Heart left ventricle (tissue), 16 donors: ENCODE results near the gene STAT3. TPM values are rescaled to one million over a fixed set of nuclear protein-coding genes. Genes with fewer than 3 reads are reported as not detected.
A peak's percentile ranks its signal among the peaks of the same experiment; 100 is the strongest.

Experiments used
- ATAC-seq, 4 donors: fragments of 200-7000 bp; cut with Tn5 transposase; one replicate each; pipeline ENCODE4 v1.9.1; 2020 to 2022; ENCODE audit warnings: moderate library complexity in 4 of 4, mild to moderate bottlenecking in 3 of 4, moderate number of reproducible peaks in 1 of 4
- DNase-seq, 5 donors: peaks; one replicate each; pipeline ENCODE4 v3.0.0-alpha.2; 2020
- H3K27ac ChIP-seq, 12 donors: fragments of 200-600 bp; sonication (generic) in 4 of 12; one replicate each; pipeline versions ENCODE4 v1.5.0 to v1.8.0; 2016 to 2022; ENCODE audit warnings: mild to moderate bottlenecking in 2 of 12
- H3K27me3 ChIP-seq, 9 donors: fragments of 200-600 bp; sonication (generic) in 2 of 9; one replicate each; pipeline versions ENCODE4 v1.5.1 to v1.8.0; 2016 to 2022; ENCODE audit warnings: mild to moderate bottlenecking in 3 of 9
- H3K36me3 ChIP-seq, 9 donors: fragments of 200-600 bp; sonication (generic) in 2 of 9; one replicate each; pipeline versions ENCODE4 v1.5.0 to v1.8.0; 2018 to 2022; ENCODE audit warnings: mild to moderate bottlenecking in 2 of 9
- H3K4me1 ChIP-seq, 12 donors: fragments of 200-600 bp; sonication (generic) in 4 of 12; one replicate each; pipeline versions ENCODE4 v1.5.0 to v1.8.0; 2016 to 2022; ENCODE audit warnings: mild to moderate bottlenecking in 3 of 12
- H3K4me3 ChIP-seq, 12 donors: fragments of 200-600 bp; sonication (generic) in 4 of 12; one replicate each; pipeline versions ENCODE4 v1.5.0 to v1.8.0; 2017 to 2022; ENCODE audit warnings: mild to moderate bottlenecking in 9 of 12, moderate library complexity in 4 of 12
- H3K9me3 ChIP-seq, 12 donors: fragments of 200-600 bp; sonication (generic) in 4 of 12; one replicate each; pipeline versions ENCODE4 v1.5.0 to v1.8.0; 2016 to 2022; ENCODE audit warnings: mild to moderate bottlenecking in 1 of 12
- POLR2A ChIP-seq, 2 donors: fragments of 450-650 bp; IDR thresholded peaks; one replicate each; pipeline ENCODE4 v1.6.1; 2017; ENCODE audit warnings: antibody characterized with exemption in 2 of 2, mild to moderate bottlenecking in 2 of 2, moderate library complexity in 2 of 2
- WGBS, 4 donors: extraction: QIAGEN DNeasy Blood & Tissue Kit in 2 of 4; methylation state at CpG; one replicate each; pipeline versions ENCODE4 v1.1.5 to v1.1.7; 2013 to 2018; 5-methylcytosine and 5-hydroxymethylcytosine counted together
- intact Hi-C, 10 donors: fragments of 100-400 bp; cut with DNase I; formaldehyde crosslinking; loops; one replicate each; pipeline versions ENCODE4 v1.11.1 to v1.14.2; 2022
- polyA plus RNA-seq, 2 donors: library from polyadenylated mRNA; stranded (reverse); fragments of 200-250 nt; gene quantifications; one replicate each; pipeline ENCODE4 v1.2.3, GENCODE V29; 2013
- total RNA-seq, 9 donors: library from RNA; depleted of rRNA in 2 of 9; stranded (reverse); fragments of >200 nt in 2 of 9; fragmentation: NEBNext Ultra II Directional in 3 of 9; extraction: Animal tissue kit (Norgen Biotek cat#: 25700) in 3 of 9; gene quantifications; one replicate each; pipeline versions ENCODE4 v1.1.0 to v1.2.4, GENCODE V29; 2016 to 2023
- TF ChIP-seq, protein P1 (sequence below), 12 donors: fragments of 200-600 bp; sonication (generic) in 4 of 12; IDR thresholded peaks; one replicate each; pipeline versions ENCODE4 v1.5.0 to v1.8.0; 2018 to 2022; ENCODE audit warnings: antibody characterized with exemption in 12 of 12, mild to moderate bottlenecking in 5 of 12
- donor health status: ischemic (EF 13 %, LVEDD 7.1; RV severe dilation, severe dysfunction).
- donor health status: healthy with polysubstance abuse.
- donor health status: DM: no; HTN: yes; CAD: no.
- donor health status: DM: no; HTN: no; CAD: no.
- donor health status: ischemic (EF 25% LVEDD 6.9; RV normal size, moderate dysfunction).
- donor health status: ischemic (EF 25% LVEDD 5.7; RV mildly dilated, moderate dysfunction).
- donor health status: healthy.
- donor health status: DM: yes; HTN: yes; CAD: no.
- donor health status: ischemic (EF 35%, LVEDD 5.7; RV mildly dilated, moderate dysfunction).
- donor health status: nonischemic (EF 11% LVEDD 7.7; RV severe dilation, severe dysfunction).
- donor health status: DM: yes; HTN: yes; CAD: no.
- donor health status: PGD.
- donor health status: ischemic (EF 29% LVEDD 5.4; RV normal size, mild dysfunction).
- donor health status: nonischemic (EF 23%, LVEDD 6.1; RV moderate dilation, normal function).

STAT3 gene
- total and polyA plus RNA-seq, 11 donors = 36.0 to 614 (median 148) TPM

DNA sequence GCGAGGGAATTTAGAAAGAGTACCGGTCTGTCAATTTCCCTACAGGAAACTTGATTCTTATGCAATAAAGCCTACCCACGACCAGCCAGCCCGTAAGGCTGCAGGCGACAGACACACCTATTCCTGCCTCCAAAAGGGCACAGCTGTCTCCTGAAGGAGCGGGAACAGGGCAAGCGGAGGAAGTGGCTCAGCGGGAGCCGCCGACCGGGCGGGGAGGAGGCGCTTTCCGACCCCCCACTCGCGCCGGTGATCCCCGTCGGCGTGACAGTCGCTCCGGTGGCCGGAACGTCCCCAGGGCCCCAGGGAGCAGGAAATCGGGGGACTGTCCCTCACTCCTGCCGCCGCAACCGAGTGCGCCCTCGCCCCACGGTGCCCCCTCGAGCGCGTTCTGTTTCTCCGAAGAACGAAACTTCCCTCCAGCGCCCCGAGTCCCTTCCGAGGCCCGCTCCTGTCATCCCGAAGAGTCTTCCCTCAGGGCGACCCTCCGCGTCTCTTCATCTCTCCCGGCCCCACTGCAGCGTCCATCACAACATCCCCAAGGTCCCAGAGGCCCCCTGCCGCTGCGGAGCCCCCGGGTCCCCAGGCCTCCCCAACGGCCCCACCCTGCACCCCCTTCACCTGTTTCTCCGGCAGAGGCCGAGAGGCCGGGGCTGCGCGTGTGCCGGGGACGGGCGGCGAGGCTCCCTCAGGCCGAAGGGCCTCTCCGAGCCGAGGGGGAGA lies 421 bp downstream of the STAT3 start:
- H3K36me3 ChIP-seq = peaks cover 0 to 22% (median 0%) of the 10 kb centered on the region in 9 donors
- ATAC-seq (peak in 3 of 4 donors; percentile 8 to 39 (median 20)), DNase-seq (peak in 4 of 5 donors; percentile 50 to 73 (median 56))
- 0 to 2% (median 1%) methylated on average over 38 to 62 of the region's 62 CpGs for WGBS, 4 donors
- no peaks in the 10 kb centered on the region for H3K9me3 ChIP-seq
- H3K4me3 ChIP-seq = peak overlapping the region; percentile 76 to 100 (median 89)
- H3K27me3 ChIP-seq = no peaks in the 10 kb centered on the region
- TF ChIP-seq, protein P1, sequence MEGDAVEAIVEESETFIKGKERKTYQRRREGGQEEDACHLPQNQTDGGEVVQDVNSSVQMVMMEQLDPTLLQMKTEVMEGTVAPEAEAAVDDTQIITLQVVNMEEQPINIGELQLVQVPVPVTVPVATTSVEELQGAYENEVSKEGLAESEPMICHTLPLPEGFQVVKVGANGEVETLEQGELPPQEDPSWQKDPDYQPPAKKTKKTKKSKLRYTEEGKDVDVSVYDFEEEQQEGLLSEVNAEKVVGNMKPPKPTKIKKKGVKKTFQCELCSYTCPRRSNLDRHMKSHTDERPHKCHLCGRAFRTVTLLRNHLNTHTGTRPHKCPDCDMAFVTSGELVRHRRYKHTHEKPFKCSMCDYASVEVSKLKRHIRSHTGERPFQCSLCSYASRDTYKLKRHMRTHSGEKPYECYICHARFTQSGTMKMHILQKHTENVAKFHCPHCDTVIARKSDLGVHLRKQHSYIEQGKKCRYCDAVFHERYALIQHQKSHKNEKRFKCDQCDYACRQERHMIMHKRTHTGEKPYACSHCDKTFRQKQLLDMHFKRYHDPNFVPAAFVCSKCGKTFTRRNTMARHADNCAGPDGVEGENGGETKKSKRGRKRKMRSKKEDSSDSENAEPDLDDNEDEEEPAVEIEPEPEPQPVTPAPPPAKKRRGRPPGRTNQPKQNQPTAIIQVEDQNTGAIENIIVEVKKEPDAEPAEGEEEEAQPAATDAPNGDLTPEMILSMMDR (IDR thresholded peaks at IDR 0.05) = no peak
- TF ChIP-seq POLR2A (IDR thresholded peaks at IDR 0.05) = peak in 1 of 2 donors; percentile 83
- peaks cover 3 to 56% (median 24%) of the 10 kb centered on the region in 12 donors for H3K4me1 ChIP-seq
- intact Hi-C loops = loop anchor here in 7 of 10 donors (2.0 to 5.0 kb wide), 3 partner anchors 19 to 66 kb away; no protein-coding TSS in a partner anchor
- peak overlapping the region; percentile 96 to 100 (median 99) for H3K27ac ChIP-seq

- Histone ChIP-seq H3K4me3 (peak overlapping the region; percentile 76 to 100 (median 89)), H3K9me3 (no peaks in the 10 kb centered on the region), H3K36me3 (peaks cover 0 to 22% (median 0%) of the 10 kb centered on the region in 9 donors), H3K27ac (peak overlapping the region; percentile 96 to 100 (median 99)), H3K4me1 (peaks cover 3 to 64% (median 24%) of the 10 kb centered on the region in 12 donors), H3K27me3 (no peaks in the 10 kb centered on the region)
- DNase-seq = no peak
- TF ChIP-seq, protein P1 (IDR thresholded peaks at IDR 0.05) = no peak
- no peak for TF ChIP-seq POLR2A (IDR thresholded peaks at IDR 0.05)
- intact Hi-C loops = loop anchor here in 6 of 10 donors (5.0 kb wide), 2 partner anchors 40 to 65 kb away; no protein-coding TSS in a partner anchor
- WGBS, 4 donors = 0 to 2% (median 1%) methylated on average over 8 of the region's 8 CpGs
- peak in 1 of 4 donors; percentile 17 for ATAC-seq
These were observed 1.2 kb downstream of the STAT3 start for GRCh38 chr17:42386777-42387657.

DNA sequence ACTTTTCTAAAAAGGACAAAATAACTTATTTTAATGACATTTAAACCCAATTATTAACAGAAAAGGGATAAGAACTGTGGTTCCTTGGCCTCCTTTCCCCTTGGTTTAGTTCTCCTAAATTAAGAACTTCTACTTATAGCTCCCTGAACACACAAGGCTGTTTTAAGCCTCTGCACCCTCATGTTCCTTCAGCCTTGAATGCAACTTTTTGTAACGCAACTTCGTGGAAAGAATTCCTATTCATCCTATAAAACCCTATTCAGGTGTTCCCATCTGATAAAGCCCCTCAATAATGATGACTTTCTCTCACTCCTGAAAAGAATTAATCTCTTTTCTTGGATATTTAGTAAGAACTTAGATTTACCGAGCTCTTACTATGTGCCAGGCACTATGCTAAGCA lies 6.3 kb downstream of the STAT3 start:
- TF ChIP-seq POLR2A (IDR thresholded peaks at IDR 0.05) = no peak
- TF ChIP-seq, protein P1 (IDR thresholded peaks at IDR 0.05) = no peak
- no peak overlapping the region for H3K4me3 ChIP-seq
- intact Hi-C loops = no loop called here

More for the DNA sequence above, 6.3 kb downstream of the STAT3 start:
- Histone ChIP-seq H3K27me3 (no peaks in the 10 kb centered on the region), H3K27ac (peak overlapping the region in 5 of 12 donors; percentile 29 to 76 (median 51)), H3K36me3 (peaks cover 0 to 38% (median 0%) of the 10 kb centered on the region in 9 donors), H3K9me3 (no peaks in the 10 kb centered on the region), H3K4me1 (peaks cover 3 to 100% (median 47%) of the 10 kb centered on the region in 12 donors)
- 49 to 75% (median 57%) methylated on average over 3 of the region's 3 CpGs for WGBS, 4 donors
- DNase-seq = no peak
- ATAC-seq = no peak
